GM18517 (cell line): ENCODE data around the gene CGB3.
"Not testable (repeated sequence)": the region's sequence is repeated elsewhere in the genome, so short reads cannot be mapped to it uniquely, and the experiment has no call there.

Experiments
- ATAC-seq: cut with Tn5 transposase; IDR thresholded peaks from one replicate; pipeline ENCODE4 v1.9.1; 2021; ENCODE audit warnings: mild to moderate bottlenecking, moderate library complexity; ENCODE audit not compliant: unreplicated experiment

Gene CGB3

DNA sequence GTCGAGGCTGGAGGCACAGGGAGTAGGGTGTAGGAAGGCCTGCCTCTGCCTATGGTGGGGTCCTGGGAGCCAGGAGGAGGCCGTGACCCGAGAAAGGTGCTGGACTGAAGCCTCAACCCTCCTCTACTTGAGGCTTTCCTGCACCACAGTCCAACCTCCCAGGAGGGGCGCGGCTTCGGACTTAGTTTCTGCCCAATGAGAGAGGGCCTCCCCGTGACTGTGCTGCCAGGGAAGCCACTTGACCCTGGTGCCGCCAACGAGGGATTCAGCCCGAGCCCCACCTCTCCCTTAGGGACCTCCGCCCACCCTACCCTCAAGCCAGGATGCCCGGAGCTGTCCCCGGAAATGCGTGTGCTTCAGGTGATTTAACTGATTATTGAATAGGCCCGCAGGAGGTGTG lies at the start of gene CGB3:
Gene CGB3 (minus strand): TSS at position 101 of the 400 bp plus-strand sequence. CDS start 362 bp downstream, outside the sequence.
- not testable (repeated sequence) for ATAC-seq

GRCh38 chr19:49071860-49072547 lies 47.9 kb upstream of the CGB3 start:
- no peak for ATAC-seq

DNA sequence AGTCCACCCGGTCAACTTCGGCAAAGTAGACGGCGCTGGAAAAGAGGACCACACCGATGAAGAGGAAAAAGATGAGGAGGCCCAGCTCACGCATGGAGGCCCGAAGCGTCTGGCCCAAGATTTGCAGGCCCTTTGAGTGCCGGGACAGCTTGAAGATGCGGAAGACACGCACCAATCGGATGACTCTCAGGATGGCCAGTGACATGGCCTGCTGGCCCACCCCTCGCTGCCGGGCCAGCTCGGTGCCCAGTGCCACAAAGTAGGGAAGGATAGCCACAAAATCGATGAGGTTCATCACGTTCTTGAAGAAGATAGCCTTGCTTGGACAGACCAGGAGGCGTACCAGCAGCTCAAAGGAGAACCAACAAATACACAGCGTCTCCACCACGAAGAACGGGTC lies 46.3 kb upstream of the CGB3 start:
- no peak for ATAC-seq

DNA sequence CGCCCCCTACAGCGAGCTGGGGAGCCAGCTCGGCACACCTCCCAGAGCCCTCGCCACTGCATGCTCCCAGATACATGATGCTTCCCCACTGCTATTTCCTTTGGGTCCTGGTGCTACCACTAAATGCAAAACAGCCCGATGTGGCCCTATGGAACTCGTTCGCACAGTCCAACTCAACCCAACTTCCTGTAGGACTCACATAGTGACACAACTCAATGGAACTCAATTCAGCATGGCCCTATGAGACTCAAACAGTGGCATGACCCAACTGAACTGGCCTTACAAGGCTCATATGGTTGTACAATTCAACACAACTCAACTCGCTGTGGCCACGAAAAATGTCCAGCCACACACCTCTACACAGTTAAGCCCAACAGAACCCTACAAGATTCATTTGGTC lies 44.9 kb upstream of the CGB3 start:
- ATAC-seq: no peak

DNA sequence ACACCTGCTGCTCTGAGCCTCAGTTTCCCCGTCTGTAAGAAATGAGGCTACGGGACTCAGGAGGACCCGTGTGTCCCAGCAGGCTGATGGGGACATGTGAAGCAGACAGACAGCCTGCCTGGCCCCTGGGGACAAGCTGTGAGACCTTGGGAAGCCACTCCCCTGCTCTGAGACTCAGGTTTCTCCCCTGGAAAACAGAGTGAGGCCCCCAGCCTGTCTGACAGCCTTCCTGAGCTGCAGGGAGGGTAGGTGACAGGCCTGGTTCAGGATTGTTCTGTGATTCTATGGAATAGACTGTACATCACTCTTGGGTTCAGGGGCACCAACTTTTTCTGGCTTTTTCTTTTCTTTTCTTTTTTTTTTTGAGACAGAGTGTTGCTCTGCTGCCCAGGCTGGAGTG lies 43.4 kb upstream of the CGB3 start:
- ATAC-seq: no peak

- no peak for ATAC-seq
These were observed 41.9 kb upstream of the CGB3 start for GRCh38 chr19:49065905-49066512.

DNA sequence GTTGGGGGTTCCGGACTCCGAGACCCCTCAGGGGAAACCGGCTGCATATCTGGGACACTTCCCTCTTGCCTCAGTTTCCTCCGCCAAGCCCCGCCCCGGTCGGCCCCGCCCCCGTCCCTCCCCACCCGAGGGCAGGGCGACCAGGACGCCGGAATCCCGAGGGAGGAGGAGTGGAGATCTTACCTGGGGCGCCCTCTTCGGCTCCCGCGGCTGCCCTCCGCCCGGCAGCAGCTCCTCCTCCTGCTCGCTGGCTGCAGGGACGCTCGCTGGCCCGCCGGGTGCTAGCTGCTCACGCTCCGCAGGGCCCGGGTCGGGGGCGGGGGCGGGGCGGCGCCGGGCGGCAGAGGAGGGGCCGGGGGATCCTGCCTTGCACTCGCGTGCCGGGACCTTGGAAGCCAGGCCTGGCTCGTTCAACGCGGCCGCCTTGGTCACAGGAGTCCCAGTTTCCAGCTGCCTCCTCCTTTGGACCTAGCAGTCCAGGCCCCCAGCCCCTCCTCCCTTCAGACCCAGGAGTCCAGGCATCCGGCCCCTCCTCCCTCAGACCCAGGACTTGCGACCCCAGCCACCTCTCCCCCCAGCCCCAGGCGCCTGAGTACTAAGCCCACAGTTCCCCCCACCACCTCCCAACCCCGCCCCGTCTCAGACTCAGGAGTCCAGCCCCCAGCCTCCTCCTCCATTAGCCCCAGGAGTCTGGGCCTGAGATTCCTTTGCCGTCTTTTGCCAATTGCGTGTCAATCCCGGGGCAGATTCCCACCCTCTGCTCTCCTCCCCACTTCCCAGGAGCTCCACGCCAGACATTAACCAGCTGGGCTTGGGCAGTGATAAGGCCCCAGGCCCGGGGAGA lies 40.9 kb upstream of the CGB3 start, which contains the start of gene NTF4:
Gene NTF4 (minus strand): TSS at position 51 of the 844 bp plus-strand sequence. CDS start 2,821 bp downstream, outside the sequence.
- ATAC-seq: no peak

- ATAC-seq: no peak
These were observed 40.0 kb upstream of the CGB3 start for GRCh38 chr19:49064029-49064629.

- no peak for ATAC-seq
These were observed 37.3 kb upstream of the CGB3 start for GRCh38 chr19:49061445-49061844.

- ATAC-seq: no peak
These were observed 36.9 kb upstream of the CGB3 start for GRCh38 chr19:49061000-49061399.

DNA sequence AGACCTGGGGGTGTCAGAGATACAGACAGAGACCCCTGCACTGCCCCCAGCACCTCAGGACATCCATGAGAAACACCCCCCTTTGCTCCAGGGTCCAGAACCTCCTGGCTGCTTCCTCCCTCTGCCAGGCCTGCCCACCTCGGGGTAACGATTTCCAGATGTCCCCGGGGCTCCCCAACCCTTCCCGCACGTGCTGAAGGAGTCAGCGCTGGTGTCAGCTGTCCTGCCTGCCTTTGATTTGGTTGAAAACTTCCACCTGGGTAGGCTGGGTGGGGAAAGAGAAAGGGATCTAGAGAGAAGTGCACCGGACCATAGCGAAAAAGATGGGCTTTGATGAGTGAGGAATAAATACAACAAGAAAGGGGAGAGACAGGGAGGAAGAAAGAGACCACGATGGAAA lies 34.9 kb upstream of the CGB3 start:
- ATAC-seq: no peak

DNA sequence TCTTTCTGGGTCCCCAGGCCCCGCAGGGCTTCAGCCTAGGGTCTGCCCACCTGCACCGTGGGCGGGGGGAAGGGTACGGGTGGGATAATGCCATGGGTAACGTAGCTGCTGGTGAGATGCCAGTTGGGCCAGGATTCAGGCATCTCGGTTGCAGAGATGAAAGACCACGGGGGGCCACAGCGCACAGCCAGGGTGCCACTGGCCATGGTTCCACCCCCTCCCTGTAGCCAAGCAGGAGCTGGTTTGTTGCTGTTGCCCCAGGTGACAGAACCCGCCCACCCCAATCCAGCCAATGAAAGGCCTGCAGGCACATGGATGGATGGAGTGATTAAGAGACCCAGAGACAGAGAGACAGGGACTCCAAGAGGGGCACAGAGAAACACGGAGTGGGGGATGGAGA lies 34.4 kb upstream of the CGB3 start:
- ATAC-seq: no peak

- no peak for ATAC-seq
These were observed 33.6 kb upstream of the CGB3 start, which contains the start of gene CGB7 for GRCh38 chr19:49057636-49058234. Gene CGB7, minus strand, starts transcription at chr19:49057749. Its CDS starts 2,374 bp downstream, at chr19:49055375.

- ATAC-seq: not testable (repeated sequence)
These were observed 32.9 kb upstream of the CGB3 start for GRCh38 chr19:49056902-49057596.

DNA sequence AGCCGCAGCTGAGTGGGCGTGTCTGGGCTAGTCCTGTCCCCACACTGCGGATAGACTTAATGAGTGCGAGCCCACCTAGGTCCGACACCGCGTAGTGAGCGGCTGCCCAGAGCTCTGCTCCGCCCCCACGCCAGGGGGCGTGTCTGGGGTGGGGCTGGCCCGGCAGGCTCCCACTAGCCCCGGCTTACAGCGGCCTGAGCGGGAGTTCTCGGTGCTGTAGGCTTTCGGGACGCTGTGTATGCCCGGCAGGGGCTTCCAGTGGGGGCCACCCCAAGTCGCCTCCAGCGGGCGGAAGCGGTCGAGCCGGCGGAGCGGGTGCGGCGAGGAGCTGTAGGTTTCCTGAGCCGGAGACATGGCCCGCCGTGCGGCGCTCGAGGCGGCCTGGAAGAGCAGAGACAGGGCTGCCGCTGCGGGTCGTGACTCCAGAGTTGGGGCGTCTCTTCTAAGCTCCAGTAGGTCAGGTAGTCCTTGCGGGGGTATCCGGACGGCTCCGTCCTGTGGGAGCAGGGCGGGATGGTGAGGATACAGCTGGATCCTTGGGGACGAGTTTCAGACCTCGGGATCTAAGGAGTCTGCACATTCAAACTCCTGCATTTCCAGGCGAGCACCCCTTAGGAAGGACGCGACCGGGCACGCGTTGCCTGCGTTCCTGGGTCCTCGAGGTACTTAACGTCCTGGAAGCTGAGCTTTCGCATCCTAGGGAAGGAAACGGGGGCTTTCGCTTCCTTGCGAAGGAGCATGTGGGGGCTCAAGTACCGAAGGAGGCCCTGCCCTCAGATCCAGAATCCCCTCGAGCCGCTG lies 32.2 kb upstream of the CGB3 start:
- ATAC-seq: no peak

GRCh38 chr19:49050376-49051033 lies 26.4 kb upstream of the CGB3 start:
- ATAC-seq: not testable (repeated sequence)

GRCh38 chr19:49049834-49050233 lies 25.7 kb upstream of the CGB3 start:
- not testable (repeated sequence) for ATAC-seq

- ATAC-seq: not testable (repeated sequence)
These were observed 24.9 kb upstream of the CGB3 start, which contains the start of gene CGB8 for GRCh38 chr19:49049011-49049410. Gene CGB8, minus strand, starts transcription at chr19:49049111. Its CDS starts 372 bp downstream, at chr19:49048739.

DNA sequence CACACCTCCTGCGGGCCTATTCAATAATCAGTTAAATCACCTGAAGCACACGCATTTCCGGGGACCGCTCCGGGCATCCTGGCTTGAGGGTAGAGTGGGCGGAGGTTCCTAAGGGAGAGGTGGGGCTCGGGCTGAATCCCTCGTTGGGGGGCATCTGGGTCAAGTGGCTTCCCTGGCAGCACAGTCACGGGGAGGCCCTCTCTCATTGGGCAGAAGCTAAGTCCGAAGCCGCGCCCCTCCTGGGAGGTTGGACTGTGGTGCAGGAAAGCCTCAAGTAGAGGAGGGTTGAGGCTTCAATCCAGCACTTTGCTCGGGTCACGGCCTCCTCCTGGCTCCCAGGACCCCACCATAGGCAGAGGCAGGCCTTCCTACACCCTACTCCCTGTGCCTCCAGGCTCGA lies 19.4 kb upstream of the CGB3 start, which contains the start of gene CGB5:
Gene CGB5 (plus strand): TSS at position 301 of the 400 bp plus-strand sequence. CDS start 362 bp downstream, outside the sequence.
- ATAC-seq: not testable (repeated sequence)
